Stimulated activated CD4-positive, alpha-beta T cell treated with anti-CD3 and anti-CD28 coated beads, TNF-alpha, amount 100 ng/mL, for 48 hours (primary cell): Measurements from ENCODE around the gene TUBA4B.

Source experiments
- DNase-seq, 3 donors: peaks; one replicate each; pipeline ENCODE4 v3.0.0-alpha.2; 2020; ENCODE audit warnings: low read depth in 3 of 3

The TUBA4B gene

GRCh38 chr2:219314804-219315468 lies 61.9 kb downstream of the TUBA4B start:
- no peak for DNase-seq
